Measurements from ENCODE around the gene C10orf71.

DNA sequence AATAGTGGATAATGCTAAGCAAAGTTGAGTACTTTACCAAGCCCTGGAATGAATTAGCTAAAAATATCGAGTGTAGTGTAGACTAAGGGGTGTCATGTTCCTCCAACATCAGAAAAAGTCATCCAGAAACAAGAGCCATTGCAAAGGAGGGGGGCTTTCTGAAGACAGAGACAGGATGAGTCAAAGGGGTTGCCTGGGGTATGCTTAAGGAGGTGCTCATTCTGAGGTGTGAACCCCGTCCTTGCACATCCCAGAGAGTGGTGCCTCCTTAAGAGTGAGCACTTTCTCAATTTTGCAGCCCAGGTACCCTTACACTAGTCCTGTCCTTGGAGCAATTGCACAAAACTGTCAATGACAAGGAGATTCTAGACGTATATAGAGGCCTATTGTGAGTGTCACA lies 43.1 kb upstream of the C10orf71 start:
- TF ChIP-seq POLR2A (IDR thresholded peaks at IDR 0.05; ENCODE audit: low read length): no peak
- TF ChIP-seq GATA1 (IDR thresholded peaks at IDR 0.05; ENCODE audit: low read depth, low read length): no peak

Measured in erythroblast (primary cell).